Measurements from ENCODE around the gene PAN3. TPM values are rescaled to one million over a fixed set of nuclear protein-coding genes. Genes with fewer than 3 reads are reported as not detected.

The PAN3 gene
- total and polyA plus RNA-seq, 2 of the 8 experiments (the other 6 are each of a cell fraction or from before 2014, with no cell fraction given): 12.7 to 39.3 TPM

GRCh38 chr13:28342251-28342650 is 203.9 kb downstream of the PAN3 start:
- Histone ChIP-seq H2BK15ac (ENCODE audit: low read length) (no peak overlapping the region), H4K8ac (ENCODE audit: extremely low read depth, insufficient read depth, low read length) (no peak overlapping the region), H3K4ac (replicated peaks; ENCODE audit: insufficient read length, low read depth, low read length) (no peak overlapping the region), H3K23me2 (ENCODE audit: low read depth, low read length) (no peaks in the 10 kb centered on the region), H2BK12ac (ENCODE audit: low read depth, low read length) (no peak overlapping the region), H3K79me2 (ENCODE audit: control insufficient read depth in 1 of 2, insufficient read depth in 2 of 2, low read length in 2 of 2) (no peaks in the 10 kb centered on the region), H4K91ac (replicated peaks; ENCODE audit: insufficient read length, low read length) (no peak overlapping the region), H3K4me2 (ENCODE audit: insufficient read depth in 1 of 2, low read depth in 2 of 2, low read length in 2 of 2) (no peak overlapping the region), H3K27me3 (replicated peaks in 1 of 4; ENCODE audit: control insufficient read depth in 3 of 4, extremely low read depth in 1 of 4, insufficient read depth in 3 of 4, low read length in 3 of 4) (no peaks in the 10 kb centered on the region), H3K18ac (ENCODE audit: extremely low read depth, low read length) (no peak overlapping the region), H3K56ac (replicated peaks; ENCODE audit: insufficient read length, low read depth, low read length) (no peak overlapping the region), H3K9ac (replicated peaks in 1 of 4; ENCODE audit: extremely low read depth in 1 of 4, low read depth in 3 of 4, low read length in 3 of 4) (no peak overlapping the region), H3K4me1 (replicated peaks in 1 of 4; ENCODE audit: control insufficient read depth in 3 of 4, insufficient read depth in 4 of 4, low read length in 3 of 4) (no peaks in the 10 kb centered on the region), H3K36me3 (ENCODE audit: control insufficient read depth in 2 of 4, insufficient read depth in 4 of 4, low read length in 3 of 4) (peaks cover 0 to 25% (median 7%) of the 10 kb centered on the region in 4 experiments; a peak in 5 of 8 replicates), H2BK5ac (ENCODE audit: low read depth, low read length) (no peak overlapping the region), H3K23ac (ENCODE audit: insufficient read length) (no peak overlapping the region), H2AFZ (ENCODE audit: low read length) (no peak overlapping the region), H3K4me3 (ENCODE audit: extremely low read depth in 1 of 4, insufficient read depth in 2 of 4, low read depth in 3 of 4, low read length in 4 of 4) (no peak overlapping the region), H3K9me3 (ENCODE audit: insufficient read depth in 2 of 2, low read depth in 1 of 2, low read length in 1 of 2) (no peaks in the 10 kb centered on the region), H4K5ac (ENCODE audit: insufficient read length, low read depth, low read length) (no peak overlapping the region), H3K79me1 (ENCODE audit: low read depth, low read length) (no peaks in the 10 kb centered on the region), H4K20me1 (replicated peaks in 1 of 2; ENCODE audit: control insufficient read depth in 1 of 2, insufficient read depth in 2 of 2, low read length in 2 of 2) (no peaks in the 10 kb centered on the region), H2BK20ac (ENCODE audit: low read length) (no peak overlapping the region), H3K14ac (ENCODE audit: insufficient read length) (no peak overlapping the region), H2AK5ac (ENCODE audit: low read depth, low read length) (no peak overlapping the region), H2BK120ac (replicated peaks; ENCODE audit: low read depth, low read length) (no peak overlapping the region), H3K27ac (ENCODE audit: low read depth, low read length) (no peak overlapping the region)
- ChIA-PET POLR2A (ENCODE audit: partially characterized antibody) (interaction anchor here (0.6 kb wide), 1 partner anchor 584 kb away, joined by 3 read pairs; no protein-coding TSS in a partner anchor), CTCF (ENCODE audit: partially characterized antibody) (no interaction called here)
- no peak for FAIRE-seq
- DNase-seq (ENCODE audit: low read depth in 1 of 2, low spot score in 2 of 2): no peak
- 85% methylated on average over 2 of the region's 2 CpGs; no CpG with 5 or more reads in 1 of the 2 experiments for WGBS, 2 experiments (ENCODE audit: extremely low coverage in 1 of 2, insufficient coverage in 1 of 2, insufficient read length in 1 of 2, insufficient replicate concordance in 2 of 2, low coverage in 1 of 2, low lambda C conversion rate in 2 of 2, missing lambda C conversion rate in 1 of 2)
- TF ChIP-seq YY1 (IDR thresholded peaks at IDR 0.05; ENCODE audit: low read depth, low read length): no peak
- no peak for TF ChIP-seq CBX8 (IDR thresholded peaks at IDR 0.05; ENCODE audit: borderline replicate concordance, low read depth, low read length)
- TF ChIP-seq PHF8 (conservative IDR thresholded peaks at IDR 0.05; ENCODE audit: low read depth, low read length): no peak
- no peak for TF ChIP-seq POU5F1 (IDR thresholded peaks at IDR 0.05; ENCODE audit: low read depth, low read length)
- TF ChIP-seq NANOG (IDR thresholded peaks at IDR 0.05; ENCODE audit: insufficient read depth, low read depth, low read length, poor library complexity, severe bottlenecking): no peak
- no peak for TF ChIP-seq JUND (IDR thresholded peaks at IDR 0.05; ENCODE audit: low read length)
- TF ChIP-seq EZH2 (IDR thresholded peaks at IDR 0.05; ENCODE audit: low read depth, low read length, severe bottlenecking): no peak
